ENCODE results near the gene PCDH9. TPM values are rescaled to one million over a fixed set of nuclear protein-coding genes. Genes with fewer than 3 reads are reported as not detected.

PCDH9 gene
- total RNA-seq, 4 donors from 2014 or later, result 2.8 to 22.4 (median 12.9) TPM

DNA sequence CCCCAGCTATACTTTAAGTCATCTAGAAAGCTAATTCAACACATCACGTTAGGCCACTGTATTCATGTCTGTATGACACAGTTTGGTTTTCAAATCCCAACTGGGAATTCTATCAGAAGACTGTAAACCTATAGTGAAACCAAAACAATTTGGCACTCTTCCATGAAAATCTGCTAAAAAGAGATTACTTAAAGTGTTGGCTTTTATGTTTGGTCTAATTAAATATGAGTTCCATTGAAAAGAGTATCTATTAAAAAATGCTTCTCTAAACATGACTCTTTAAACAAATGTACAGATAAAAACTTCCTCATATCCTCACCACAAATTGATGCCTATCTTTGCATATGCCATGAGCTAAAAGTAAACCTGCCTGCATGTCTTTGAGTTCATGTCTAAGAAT is 25.4 kb downstream of the PCDH9 start:
- no peaks in the 10 kb centered on the region for H3K9me3 ChIP-seq
- H3K36me3 ChIP-seq, result no peaks in the 10 kb centered on the region
- H3K27me3 ChIP-seq, result no peaks in the 10 kb centered on the region
- no peak for DNase-seq
- TF ChIP-seq POLR2A (IDR thresholded peaks at IDR 0.05), result no peak
- TF ChIP-seq, protein P1, sequence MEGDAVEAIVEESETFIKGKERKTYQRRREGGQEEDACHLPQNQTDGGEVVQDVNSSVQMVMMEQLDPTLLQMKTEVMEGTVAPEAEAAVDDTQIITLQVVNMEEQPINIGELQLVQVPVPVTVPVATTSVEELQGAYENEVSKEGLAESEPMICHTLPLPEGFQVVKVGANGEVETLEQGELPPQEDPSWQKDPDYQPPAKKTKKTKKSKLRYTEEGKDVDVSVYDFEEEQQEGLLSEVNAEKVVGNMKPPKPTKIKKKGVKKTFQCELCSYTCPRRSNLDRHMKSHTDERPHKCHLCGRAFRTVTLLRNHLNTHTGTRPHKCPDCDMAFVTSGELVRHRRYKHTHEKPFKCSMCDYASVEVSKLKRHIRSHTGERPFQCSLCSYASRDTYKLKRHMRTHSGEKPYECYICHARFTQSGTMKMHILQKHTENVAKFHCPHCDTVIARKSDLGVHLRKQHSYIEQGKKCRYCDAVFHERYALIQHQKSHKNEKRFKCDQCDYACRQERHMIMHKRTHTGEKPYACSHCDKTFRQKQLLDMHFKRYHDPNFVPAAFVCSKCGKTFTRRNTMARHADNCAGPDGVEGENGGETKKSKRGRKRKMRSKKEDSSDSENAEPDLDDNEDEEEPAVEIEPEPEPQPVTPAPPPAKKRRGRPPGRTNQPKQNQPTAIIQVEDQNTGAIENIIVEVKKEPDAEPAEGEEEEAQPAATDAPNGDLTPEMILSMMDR (IDR thresholded peaks at IDR 0.05), result no peak
- no peak overlapping the region for H3K27ac ChIP-seq
- no peaks in the 10 kb centered on the region for H3K4me1 ChIP-seq
- 73 to 74% methylated on average over 1 of the region's 1 CpG for WGBS, 2 donors
- H3K4me3 ChIP-seq (replicated peaks in 1 of 3), result no peak overlapping the region
- intact Hi-C loops (cut with DNase I), result no loop called here

DNA sequence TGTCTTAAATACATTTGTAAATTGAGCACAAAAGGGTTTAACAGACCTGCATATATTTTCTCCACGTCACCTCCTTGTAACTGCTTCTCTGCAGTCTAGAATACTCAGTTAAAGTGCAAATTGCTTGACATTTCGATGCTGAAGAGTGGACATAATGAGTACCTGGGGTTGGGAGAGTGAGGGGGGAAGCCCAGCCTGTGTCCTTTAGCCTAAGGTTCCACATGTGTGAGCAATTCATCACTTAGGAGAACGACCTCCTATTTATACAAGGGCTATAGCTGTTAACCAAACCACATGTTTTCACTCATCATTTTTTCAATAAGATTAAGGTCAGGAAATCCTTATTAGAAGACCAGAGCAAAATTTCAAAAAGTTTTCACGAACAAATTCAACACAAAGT is 29.5 kb downstream of the PCDH9 start:
- no peak for DNase-seq
- Histone ChIP-seq H3K27ac (no peak overlapping the region), H3K4me3 (replicated peaks in 1 of 3) (no peak overlapping the region), H3K27me3 (no peaks in the 10 kb centered on the region), H3K9me3 (no peaks in the 10 kb centered on the region), H3K36me3 (no peaks in the 10 kb centered on the region), H3K4me1 (no peaks in the 10 kb centered on the region)
- 63 to 68% methylated on average over 4 of the region's 4 CpGs for WGBS, 2 donors
- TF ChIP-seq, protein P1 (IDR thresholded peaks at IDR 0.05), result no peak
- TF ChIP-seq POLR2A (IDR thresholded peaks at IDR 0.05), result no peak
- intact Hi-C loops (cut with DNase I), result no loop called here

DNA sequence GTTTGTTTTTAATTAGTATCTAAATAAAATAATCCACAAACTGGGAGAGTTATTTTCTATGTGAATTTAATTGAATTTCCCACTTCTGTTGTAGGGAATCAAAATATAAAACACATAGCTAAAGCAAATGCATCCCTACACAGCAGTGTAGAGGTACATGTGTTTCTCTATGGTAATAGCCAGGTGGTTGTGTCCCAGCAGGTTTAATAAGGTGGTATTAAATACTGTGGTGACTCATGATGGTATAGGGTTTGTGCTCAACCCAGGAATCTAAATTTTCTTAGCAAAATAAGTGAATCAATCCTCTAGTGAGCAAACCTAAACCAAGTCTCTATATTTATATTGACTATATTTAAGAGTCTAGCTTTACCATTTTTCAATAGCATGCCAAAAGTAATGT is 30.0 kb downstream of the PCDH9 start:
- Histone ChIP-seq H3K36me3 (no peaks in the 10 kb centered on the region), H3K27me3 (no peaks in the 10 kb centered on the region), H3K27ac (no peak overlapping the region), H3K4me3 (replicated peaks in 1 of 3) (no peak overlapping the region), H3K9me3 (no peaks in the 10 kb centered on the region), H3K4me1 (no peaks in the 10 kb centered on the region)
- no peak for DNase-seq
- TF ChIP-seq, protein P1 (IDR thresholded peaks at IDR 0.05), result no peak
- no peak for TF ChIP-seq POLR2A (IDR thresholded peaks at IDR 0.05)
- intact Hi-C loops (cut with DNase I), result no loop called here

DNA sequence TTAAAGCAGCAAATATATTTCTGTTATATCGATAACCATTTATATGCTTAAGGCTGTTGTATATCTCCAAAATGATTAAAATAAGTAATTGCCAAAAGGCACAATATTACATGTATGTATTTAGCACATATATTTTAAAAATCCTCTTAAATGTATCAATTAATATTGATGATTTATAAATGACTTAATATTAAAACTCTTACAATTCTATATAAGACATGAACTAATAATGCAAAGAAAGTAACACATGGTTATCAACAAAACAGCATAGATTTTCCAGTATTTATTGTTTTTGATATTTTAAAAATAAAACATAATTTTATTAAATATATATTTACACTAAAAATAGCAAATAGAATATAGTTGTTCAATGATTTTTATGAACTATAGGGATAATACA is 32.4 kb downstream of the PCDH9 start:
- no peak for TF ChIP-seq POLR2A (IDR thresholded peaks at IDR 0.05)
- TF ChIP-seq, protein P1 (IDR thresholded peaks at IDR 0.05), result no peak
- intact Hi-C loops (cut with DNase I), result no loop called here
- no peaks in the 10 kb centered on the region for H3K9me3 ChIP-seq

DNA sequence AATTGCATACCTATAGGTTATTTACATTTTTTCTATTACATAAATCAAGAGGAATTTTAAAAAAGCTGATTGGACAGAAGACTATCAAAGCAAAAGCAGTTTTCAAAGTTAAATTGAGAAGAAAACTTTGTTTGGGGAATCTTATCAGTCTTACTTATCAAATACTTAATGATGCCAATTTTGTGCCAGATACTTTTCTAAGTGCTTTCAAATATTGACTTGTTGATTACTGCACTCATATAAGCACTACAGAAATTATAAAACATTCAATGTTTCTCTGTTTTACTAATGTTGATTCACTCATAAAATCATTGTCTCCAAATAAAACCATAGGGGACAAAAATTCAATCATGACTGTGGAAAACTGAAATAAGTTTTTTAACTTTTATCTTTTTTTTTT is 36.2 kb downstream of the PCDH9 start:
- Histone ChIP-seq H3K4me1 (no peaks in the 10 kb centered on the region), H3K9me3 (no peaks in the 10 kb centered on the region), H3K27ac (no peak overlapping the region), H3K36me3 (no peaks in the 10 kb centered on the region), H3K27me3 (no peaks in the 10 kb centered on the region), H3K4me3 (replicated peaks in 1 of 3) (no peak overlapping the region)
- TF ChIP-seq POLR2A (IDR thresholded peaks at IDR 0.05), result no peak
- TF ChIP-seq, protein P1 (IDR thresholded peaks at IDR 0.05), result no peak
- no peak for DNase-seq
- intact Hi-C loops (cut with DNase I), result no loop called here

More for the DNA sequence above, 32.4 kb downstream of the PCDH9 start:
- no peak overlapping the region for H3K4me3 ChIP-seq (replicated peaks in 1 of 3)
- DNase-seq, result no peak
- no peak overlapping the region for H3K27ac ChIP-seq
- no peaks in the 10 kb centered on the region for H3K27me3 ChIP-seq
- no peaks in the 10 kb centered on the region for H3K36me3 ChIP-seq
- WGBS, 2 donors, result 96 to 99% methylated on average over 1 of the region's 1 CpG
- H3K4me1 ChIP-seq, result no peaks in the 10 kb centered on the region

Data from thyroid gland (tissue), 4 donors.